ENCODE measurements around the gene ZNF385A. TPM values are rescaled to one million over a fixed set of nuclear protein-coding genes. Genes with fewer than 3 reads are reported as not detected.
"Not testable (repeated sequence)": the region's sequence is repeated elsewhere in the genome, so short reads cannot be mapped to it uniquely, and the experiment has no call there.

The ZNF385A gene
- total RNA-seq, 1 donor from 2014 or later, result 11.6 TPM

DNA sequence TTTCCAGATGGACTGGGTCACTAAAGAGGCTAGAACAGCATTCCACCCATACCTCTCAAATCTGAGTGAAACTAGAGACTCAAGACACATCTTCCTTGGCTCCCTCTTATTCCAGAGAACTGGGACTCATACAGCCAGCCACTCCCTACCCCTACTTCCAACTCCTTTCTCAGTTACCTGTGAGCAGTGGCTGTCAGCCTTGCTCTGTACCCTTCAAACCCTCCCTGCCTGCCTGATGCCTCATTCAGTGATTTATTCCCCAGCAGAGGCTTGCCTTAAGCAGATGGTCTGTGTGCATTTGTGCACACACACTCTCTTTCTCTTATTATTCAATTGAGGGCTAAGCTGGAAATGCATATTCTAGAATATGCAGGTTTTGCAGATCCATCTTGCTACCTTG lies 34.9 kb downstream of the ZNF385A start:
- no peak for ATAC-seq
- intact Hi-C loops (cut with DNase I), result no loop called here
- no peak for DNase-seq (ENCODE audit: missing footprints)

DNA sequence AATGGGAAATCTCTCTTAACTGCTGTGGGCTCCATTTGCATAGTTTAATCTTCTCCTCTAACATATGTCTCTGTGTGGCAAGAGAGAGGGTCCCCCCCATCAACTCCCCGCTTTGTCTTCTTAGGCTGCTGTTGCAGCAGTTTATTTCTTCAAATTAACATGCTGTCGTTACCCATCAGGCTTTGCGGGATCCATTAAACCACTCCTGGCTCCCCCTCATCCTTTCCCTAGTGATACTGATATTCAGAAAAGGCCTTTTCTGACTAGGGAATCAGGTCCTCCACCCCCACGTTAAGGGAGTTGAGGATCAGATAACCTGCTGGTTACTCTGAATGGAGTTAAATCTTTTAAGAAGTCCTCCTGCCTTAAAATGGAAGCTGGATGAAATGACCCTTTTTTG lies 35.5 kb downstream of the ZNF385A start:
- DNase-seq (ENCODE audit: missing footprints), result no peak
- intact Hi-C loops (cut with DNase I), result no loop called here
- no peak for ATAC-seq

DNA sequence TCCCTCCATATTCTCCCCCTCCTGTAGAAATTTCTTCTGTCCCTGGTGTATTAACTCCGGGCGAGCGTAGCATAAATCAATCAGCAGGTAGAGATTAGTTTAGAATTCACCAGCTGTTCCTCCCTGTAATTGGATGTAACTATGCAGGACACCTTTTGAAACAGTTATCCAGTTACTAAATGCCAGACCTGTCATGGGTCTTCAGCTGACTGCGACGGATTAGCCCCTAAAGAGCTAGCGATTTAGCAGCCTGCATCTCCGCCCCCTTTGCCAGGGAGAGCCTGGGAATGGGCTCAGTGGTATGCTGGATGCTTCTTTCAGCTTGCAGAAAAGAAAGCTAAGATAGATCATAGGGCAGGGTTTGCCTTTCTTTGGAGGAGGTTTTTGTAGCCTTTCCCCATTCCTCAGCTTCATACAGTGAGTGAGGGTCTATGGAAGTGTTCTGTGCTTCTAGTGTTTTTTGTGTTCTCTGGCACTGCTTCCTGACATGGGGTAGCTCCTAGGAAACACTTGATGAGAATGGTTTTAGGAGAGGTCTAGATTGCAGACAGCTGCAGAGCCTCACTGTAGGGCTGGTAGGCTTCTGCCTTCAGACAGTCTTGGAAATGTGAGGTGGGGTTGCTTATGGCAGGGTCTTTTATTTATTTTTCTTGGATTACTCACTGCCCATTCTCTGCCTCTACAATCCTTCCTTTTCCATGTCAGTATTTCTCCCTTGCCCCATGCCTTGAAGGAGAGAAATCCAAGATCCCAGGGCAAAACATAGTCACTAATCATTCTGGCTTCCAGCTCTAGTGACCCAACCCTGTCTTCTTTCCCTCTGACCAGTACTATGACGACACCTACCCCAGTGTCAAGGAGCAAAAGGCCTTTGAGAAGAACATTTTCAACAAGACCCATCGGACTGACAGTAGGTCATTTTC lies 42.9 kb downstream of the ZNF385A start:
- ATAC-seq, result no peak

DNA sequence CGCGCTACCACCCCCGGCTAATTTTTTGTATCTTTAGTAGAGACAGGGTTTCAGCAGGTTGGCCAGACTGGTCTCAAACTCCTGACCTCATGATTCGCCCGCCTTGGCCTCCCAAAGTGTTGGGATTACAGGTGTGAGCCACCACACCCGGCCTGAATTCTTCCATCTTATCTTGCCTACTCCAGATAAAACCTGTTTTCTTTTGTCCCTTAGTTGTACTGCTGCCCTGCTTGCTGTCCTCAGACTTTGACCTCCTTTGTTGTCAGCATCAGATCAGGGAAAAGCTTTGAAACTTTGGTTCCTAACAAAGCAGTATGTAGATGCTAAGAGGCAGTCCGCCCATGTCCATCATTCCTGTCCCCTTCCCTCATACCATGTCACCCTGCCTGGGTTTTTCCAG lies 43.7 kb downstream of the ZNF385A start:
- ATAC-seq (no peak), DNase-seq (ENCODE audit: missing footprints) (no peak)
- intact Hi-C loops (cut with DNase I), result no loop called here

More for the DNA sequence above, 42.9 kb downstream of the ZNF385A start:
- intact Hi-C loops (cut with DNase I), result no loop called here
- no peak for DNase-seq (ENCODE audit: missing footprints)

DNA sequence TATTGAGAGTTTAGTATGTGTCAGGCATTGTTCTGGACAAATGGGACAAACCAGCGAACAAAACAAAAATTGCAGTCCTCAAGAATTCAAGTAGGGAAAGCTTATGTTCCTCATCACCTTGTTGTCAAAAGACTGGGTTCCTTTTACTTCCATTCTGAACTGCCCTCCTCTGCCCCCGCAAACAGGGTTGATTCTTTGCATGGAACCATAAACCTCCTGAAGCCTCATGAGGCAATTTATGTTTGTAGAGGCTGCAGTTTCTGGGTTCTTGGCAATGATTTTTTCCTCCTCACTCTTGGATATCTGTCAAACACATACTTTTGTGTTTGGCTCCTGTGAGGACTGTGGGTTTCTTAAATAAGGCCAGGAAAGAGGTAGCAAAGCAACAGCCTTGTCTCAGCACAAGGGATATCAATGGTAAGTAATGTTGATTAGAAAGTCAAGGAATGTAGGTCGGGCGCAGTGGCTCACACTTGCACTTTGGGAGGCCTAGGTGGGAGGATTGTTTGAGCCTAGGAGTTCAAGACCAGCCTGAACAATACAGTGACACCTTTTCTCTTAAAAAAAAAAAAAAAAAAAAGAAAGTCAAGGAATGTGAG lies 45.7 kb downstream of the ZNF385A start:
- no peak for ATAC-seq
- DNase-seq (ENCODE audit: missing footprints), result no peak
- intact Hi-C loops (cut with DNase I), result loop anchor here (2.0 kb wide), 1 partner anchor 20 kb away; no protein-coding TSS in a partner anchor

DNA sequence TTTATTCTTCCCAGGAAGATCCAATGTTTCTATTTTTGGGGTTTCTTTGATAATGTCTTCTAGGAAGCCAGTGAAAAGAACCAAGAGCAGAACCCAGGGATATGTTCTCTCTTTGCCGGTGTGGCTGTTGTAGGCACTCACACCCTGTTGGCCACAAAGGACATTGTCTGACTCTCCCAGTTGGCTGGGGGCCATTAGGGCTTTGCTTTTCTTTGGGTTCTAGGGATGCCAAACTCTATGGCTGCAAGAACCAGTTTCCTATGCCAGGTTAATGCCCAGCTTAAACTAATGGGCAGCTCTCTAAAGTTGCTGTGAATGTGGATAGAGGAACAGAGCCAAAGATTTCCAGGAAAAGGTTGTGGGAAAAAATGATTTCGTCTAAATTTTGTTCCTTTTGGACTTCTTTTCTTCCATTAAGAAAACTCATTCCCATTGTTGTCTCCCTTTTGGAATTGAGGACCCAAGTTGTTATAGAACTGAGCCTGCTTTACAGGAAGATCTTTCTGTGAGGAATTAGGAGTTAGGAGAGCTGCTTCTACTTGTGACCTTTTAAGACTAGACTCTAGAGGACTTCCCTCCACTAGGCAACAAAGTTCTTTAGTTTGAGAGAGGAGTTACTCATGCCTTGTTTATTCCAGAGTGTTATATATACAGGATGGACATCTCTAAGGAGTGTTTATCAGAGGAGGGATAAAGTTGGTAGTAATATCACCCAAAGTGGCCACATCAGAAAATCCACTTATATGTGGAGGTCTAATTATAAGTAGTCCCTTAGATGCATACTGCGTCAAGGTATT lies 46.5 kb downstream of the ZNF385A start:
- intact Hi-C loops (cut with DNase I), result loop anchor here (2.0 kb wide), 1 partner anchor 21 kb away; no protein-coding TSS in a partner anchor
- ATAC-seq, result peak; percentile 56
- DNase-seq (ENCODE audit: missing footprints), result no peak

DNA sequence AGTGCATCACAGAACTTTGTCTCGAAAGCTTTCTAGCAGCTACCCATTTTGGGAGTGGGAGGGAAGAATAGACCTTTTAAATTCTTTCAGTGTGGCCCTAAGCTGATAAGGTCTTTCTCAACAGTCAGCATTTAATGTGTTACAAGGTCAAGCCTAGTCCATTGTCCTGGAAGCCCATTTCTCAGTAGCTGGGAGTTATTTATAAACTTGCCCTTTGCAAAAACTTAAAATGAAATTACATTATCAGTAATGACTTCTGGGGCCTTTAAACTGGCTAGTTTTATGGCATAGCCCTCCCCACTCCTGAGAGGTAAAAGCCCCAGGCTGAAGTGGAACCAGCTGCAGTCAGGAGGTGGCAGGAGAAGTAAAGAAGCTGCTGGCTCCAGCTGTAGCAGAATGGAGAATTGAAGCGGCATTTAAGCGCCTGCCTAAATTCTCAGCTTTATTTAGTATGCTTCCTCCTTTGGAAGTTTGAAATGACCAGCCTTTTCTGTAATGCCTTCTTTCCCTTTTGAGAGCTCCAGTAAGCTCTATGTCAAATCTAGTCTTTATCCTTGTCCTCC lies 47.2 kb downstream of the ZNF385A start:
- DNase-seq (ENCODE audit: missing footprints) (no peak), ATAC-seq (peak; percentile 62)
- intact Hi-C loops (cut with DNase I), result no loop called here

DNA sequence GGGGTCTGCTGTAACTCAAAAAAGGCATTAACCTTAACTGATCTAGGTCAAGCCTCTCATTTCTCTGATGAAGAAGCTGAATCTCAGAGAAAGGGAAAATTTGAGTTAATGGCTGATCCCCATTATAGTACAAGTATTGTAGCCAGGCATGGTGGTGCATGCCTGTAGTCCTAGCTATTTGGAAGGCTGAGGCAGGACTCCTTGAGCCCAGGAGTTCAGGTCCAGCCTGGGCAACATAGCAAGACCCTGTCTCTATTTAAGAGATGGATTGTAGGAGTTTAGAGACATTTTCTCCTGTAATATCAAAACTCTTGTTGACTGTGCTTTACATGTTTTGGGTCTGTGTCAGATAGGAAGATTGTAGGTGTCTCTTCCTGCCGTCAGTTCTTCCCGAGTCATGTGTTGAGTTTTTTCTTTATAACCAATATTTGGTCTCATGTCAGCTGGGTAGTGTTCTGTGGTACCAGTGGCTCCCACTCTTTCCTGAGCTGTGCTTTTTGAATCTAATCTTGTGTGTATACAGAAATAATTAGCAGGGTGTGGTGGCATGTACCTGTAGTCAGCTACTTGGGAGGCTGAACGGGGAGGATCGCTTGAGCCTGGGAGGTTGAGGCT lies 51.0 kb downstream of the ZNF385A start:
- DNase-seq (ENCODE audit: missing footprints) (no peak), ATAC-seq (no peak)
- intact Hi-C loops (cut with DNase I), result no loop called here

DNA sequence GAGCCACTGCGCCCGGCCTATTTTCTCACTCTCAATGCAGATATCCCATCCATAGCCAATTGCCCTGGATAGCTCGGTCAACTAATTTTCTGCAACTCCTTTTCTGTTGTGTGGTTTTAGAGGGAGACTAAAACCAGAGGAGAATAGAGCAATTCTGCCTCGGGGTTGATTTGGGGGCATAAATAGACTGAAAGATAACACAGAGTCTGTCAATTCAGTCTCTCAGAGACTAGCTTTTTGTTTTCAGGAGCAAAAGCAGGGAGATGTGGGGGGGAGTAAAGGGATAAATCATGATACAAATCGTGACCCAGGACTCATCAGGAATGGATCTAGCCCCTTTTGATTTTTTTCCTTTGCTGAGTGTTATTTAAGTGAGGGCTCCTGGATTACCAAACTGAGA lies 53.1 kb downstream of the ZNF385A start:
- ATAC-seq (no peak), DNase-seq (ENCODE audit: missing footprints) (no peak)
- intact Hi-C loops (cut with DNase I), result no loop called here

DNA sequence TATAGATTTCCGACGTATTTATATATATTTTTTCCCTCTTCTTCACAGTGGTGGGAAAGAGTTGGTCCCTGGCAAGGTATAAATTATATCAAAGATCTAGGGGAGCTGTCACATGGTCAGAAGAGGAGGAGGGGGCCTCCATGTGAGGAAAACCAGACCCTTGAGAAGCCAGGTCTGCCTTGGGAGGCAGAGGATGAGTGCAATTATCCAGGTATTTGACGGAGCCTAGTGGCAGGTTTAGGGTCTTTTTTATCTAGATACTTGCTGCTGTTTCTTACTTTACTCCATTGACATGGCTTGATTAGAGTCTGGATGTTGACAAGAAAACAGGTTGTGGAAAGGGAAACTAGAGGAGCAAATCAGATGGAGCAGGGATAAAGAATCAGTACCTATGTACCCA lies 54.1 kb downstream of the ZNF385A start:
- intact Hi-C loops (cut with DNase I), result no loop called here
- no peak for DNase-seq (ENCODE audit: missing footprints)
- ATAC-seq, result no peak

DNA sequence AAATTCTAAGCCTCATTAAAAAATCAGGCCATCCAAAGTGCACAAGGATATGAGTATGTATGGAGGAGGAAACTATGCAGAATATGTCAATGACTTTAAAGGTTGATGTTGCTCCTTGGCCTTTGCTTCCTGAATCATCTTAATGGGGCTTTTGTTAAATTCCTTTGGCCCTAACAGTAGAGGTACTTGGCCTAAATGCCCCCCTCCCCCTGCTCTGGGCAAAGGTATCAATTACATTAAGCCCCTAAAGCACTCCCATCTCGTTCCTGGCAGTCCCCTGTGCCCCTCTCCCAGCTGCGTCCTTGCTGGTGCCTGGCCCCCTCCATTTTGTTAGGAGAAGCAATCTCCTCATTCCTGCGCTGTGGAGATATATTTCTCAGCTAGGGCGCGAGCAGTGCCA lies 54.8 kb downstream of the ZNF385A start:
- no peak for ATAC-seq
- DNase-seq (ENCODE audit: missing footprints), result no peak
- intact Hi-C loops (cut with DNase I), result no loop called here

DNA sequence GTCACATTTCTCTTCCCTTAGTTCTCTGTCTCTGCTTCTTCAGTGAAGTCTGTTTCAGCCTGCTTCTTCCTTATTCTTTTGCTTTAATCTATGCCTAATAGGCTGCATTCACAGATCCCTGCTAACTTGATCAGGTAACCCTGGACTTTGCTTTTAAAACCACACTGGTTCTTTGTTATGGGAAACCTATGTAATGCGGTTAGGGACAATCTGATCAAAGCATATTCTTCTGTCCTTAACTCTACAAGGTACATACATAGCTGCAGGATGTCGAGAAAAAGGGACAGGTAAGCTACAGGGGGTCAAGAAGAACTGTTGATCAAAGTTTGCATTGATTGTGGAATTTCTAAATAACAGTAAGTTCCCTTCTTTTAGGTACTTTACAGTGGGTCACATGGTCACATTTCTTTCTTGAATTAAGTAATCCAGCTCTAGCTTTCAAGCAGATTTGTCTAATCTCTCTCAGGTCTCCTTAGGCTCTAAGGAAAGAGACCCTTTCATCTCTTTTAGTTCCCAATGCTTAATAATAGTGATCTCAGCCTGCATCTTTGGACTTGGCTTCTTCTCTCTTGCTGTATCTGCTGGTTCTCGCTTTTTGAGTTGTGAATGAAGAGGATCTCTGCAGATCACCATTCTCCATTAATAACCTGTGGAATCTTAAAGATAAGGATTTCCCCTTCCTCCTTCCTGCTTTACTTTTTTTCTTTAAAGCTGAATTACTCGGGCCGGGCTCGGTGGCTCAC lies 55.8 kb downstream of the ZNF385A start:
- DNase-seq (ENCODE audit: missing footprints), result no peak
- no peak for ATAC-seq
- intact Hi-C loops (cut with DNase I), result no loop called here

DNA sequence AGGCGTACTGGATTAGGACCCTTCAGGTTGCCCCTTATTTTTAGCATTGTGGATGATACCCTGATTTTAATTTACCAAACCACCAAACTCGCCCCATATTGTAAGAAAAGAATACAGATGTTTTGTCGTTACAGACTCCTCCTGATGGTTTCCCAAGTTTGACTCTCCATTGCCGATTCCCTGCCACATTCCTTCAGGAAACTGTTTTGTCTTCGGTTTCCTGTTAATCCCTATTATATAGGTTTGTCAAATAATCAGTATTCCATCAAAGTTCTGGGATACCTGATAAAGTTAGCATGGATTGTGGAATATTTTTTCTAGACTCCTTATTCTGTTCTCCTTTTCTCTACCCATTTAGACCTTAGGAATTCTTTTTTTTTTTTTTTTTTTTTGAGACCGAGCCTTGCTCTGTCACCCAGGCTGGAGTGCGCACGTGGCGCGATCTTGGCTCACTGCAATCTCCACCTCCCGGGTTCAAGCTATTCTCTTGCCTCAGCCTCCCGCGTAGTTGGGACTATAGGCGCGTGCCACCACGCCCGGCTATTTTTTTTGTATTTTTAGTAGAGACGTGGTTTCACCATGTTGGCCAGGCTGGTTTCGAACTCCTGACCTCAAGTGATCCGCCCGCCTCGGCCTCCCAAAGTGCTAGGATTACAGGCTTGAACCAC lies 59.0 kb downstream of the ZNF385A start:
- DNase-seq (ENCODE audit: missing footprints); ATAC-seq: not testable (repeated sequence)
- intact Hi-C loops (cut with DNase I), result loop anchor here (1.0 kb wide), 1 partner anchor 44 kb away; no protein-coding TSS in a partner anchor

DNA sequence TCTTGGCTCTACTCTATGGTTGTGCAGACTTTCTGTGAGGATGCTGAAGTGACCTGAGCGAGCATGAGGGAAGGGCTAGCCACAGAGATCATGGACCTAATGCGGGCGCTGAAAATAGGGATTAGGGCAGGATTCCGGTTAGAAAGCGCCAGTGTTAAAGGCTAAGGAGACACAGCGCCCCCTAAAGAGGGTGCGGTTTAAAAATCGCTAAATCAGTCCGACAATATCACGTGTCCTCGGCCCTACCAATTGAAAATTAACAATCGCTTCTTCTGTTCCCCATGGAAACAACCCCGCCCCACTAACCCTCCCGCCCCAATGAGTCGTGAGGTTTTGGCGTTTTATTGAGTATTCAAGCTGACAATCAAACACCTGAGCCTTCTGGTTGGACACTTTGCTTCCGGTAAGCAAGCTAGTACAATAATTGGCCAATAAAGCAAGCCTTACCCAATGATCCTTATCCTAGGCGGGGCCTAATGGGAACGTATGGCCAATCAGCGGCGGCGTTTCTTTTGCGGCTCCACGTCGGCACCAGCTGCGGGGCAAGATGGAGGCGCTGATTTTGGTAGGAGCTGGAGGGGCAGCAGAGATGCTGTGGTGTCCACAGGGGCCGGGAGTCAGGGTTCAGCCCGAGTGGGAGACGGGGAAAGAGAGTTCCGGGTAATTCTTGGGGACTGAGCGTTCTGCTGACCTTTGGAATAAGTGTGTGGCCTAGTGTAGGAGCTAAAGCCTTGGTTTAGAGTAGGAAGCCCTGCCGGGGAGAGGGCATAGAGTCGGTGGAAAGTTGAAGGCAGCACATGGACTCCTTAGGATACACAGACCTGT lies 59.7 kb downstream of the ZNF385A start, which contains the start of gene COPZ1:
Gene COPZ1, plus strand, starts transcription at position 515 of the 825 bp plus-strand sequence. Its CDS starts 33 bp downstream, at position 548.
- intact Hi-C loops (cut with DNase I), result loop anchor here (1.0 kb wide), 1 partner anchor 44 kb away; no protein-coding TSS in a partner anchor
- DNase-seq (ENCODE audit: missing footprints) (peak; percentile 96), ATAC-seq (peak; percentile 98)

DNA sequence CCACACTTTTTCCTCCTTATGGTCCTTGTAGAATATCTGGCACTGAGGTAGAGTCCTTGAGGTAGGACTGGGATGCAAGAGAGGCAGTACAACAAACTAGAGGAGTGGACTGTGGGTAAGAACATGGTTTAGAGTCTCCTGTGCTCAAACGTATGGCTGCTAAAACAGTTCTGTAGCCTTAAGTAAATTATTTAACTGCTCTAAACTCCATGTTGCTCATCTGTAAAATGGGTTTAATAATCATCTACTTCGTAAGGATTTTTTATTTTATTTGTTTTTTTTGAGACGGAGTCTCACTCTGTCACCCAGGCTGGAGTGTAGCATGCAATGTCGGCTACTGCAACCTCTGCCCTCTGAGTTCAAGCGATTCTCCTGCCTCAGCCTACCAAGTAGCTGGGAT lies 63.2 kb downstream of the ZNF385A start:
- ATAC-seq, result no peak
- DNase-seq (ENCODE audit: missing footprints), result no peak
- intact Hi-C loops (cut with DNase I), result no loop called here
